Measurements from ENCODE around the gene RERE.

- no peak for TF ChIP-seq CTCF (IDR thresholded peaks at IDR 0.05)
- no peak for TF ChIP-seq POLR2A (IDR thresholded peaks at IDR 0.05)
These were observed 289.5 kb downstream of the RERE start for GRCh38 chr1:8527941-8528340.
